ENCODE results near the gene NKD2.

GRCh38 chr5:1010181-1010510 is 1.5 kb downstream of the NKD2 start:
- TF ChIP-seq CTCF (IDR thresholded peaks at IDR 0.05) (peak; percentile 51), POLR2AphosphoS5 (IDR thresholded peaks at IDR 0.05; ENCODE audit: low read depth, low read length) (no peak), SIN3A (IDR thresholded peaks at IDR 0.05; ENCODE audit: borderline replicate concordance, insufficient read depth, low read depth, low read length) (no peak)

Measured in Panc1 (cell line).